ENCODE results near the gene CD27. TPM values are rescaled to one million over a fixed set of nuclear protein-coding genes. Genes with fewer than 3 reads are reported as not detected.

CD27 gene
- total and polyA plus RNA-seq, 2 experiments from 2014 or later: 0.53 TPM; not detected in 1

- no peak overlapping the region for H3K4me3 Mint-ChIP-seq
- H3K27me3 Mint-ChIP-seq (ENCODE audit: insufficient read depth, low read depth, poor library complexity): no peaks in the 10 kb centered on the region
- H3K9me3 Mint-ChIP-seq: no peaks in the 10 kb centered on the region
- DNase-seq (ENCODE audit: low spot score): no peak
- TF ChIP-seq NANOG (IDR thresholded peaks at IDR 0.05; ENCODE audit: borderline replicate concordance): no peak
- Histone ChIP-seq H4K20me1 (replicated peaks; ENCODE audit: insufficient read depth) (no peaks in the 10 kb centered on the region), H3K79me2 (replicated peaks; ENCODE audit: insufficient read depth) (no peaks in the 10 kb centered on the region), H3K4me3 (no peak overlapping the region), H3K27me3 (ENCODE audit: insufficient read depth) (no peaks in the 10 kb centered on the region), H3K27ac (ENCODE audit: low read depth) (no peak overlapping the region), H3K4me1 (ENCODE audit: insufficient read depth) (peaks cover 15% of the 10 kb centered on the region), H3F3A (replicated peaks; ENCODE audit: low read depth) (peaks cover 8% of the 10 kb centered on the region; the same call in 1 of the 2 replicates), H3K36me3 (ENCODE audit: insufficient read depth) (no peaks in the 10 kb centered on the region), H3K4me2 (no peak overlapping the region), H2AFZ (peak overlapping the region; percentile 61; the same call in 1 of the 2 replicates), H3K9me2 (ENCODE audit: insufficient read depth) (no peaks in the 10 kb centered on the region)
- H3K27ac Mint-ChIP-seq: peak overlapping the region; percentile 51; the same call in 1 of the 2 replicates
- H3K36me3 Mint-ChIP-seq (ENCODE audit: low read depth): no peaks in the 10 kb centered on the region
- no peak for ATAC-seq
- peaks cover 30% of the 10 kb centered on the region for H3K4me1 Mint-ChIP-seq
Measured at GRCh38 chr12:6430124-6430989, 14.4 kb upstream of the CD27 start.

GRCh38 chr12:6432991-6433390 is 11.8 kb upstream of the CD27 start:
- no peaks in the 10 kb centered on the region for H3K9me3 Mint-ChIP-seq
- H3K79me2 ChIP-seq (replicated peaks; ENCODE audit: insufficient read depth): no peaks in the 10 kb centered on the region
- H3K27ac Mint-ChIP-seq: no peak overlapping the region
- peaks cover 30% of the 10 kb centered on the region for H3K4me1 Mint-ChIP-seq
- H3K36me3 Mint-ChIP-seq (ENCODE audit: low read depth): no peaks in the 10 kb centered on the region
- no peak overlapping the region for H3K4me3 Mint-ChIP-seq
- ATAC-seq (no peak), DNase-seq (ENCODE audit: low spot score) (no peak)
- no peaks in the 10 kb centered on the region for H4K20me1 ChIP-seq (replicated peaks; ENCODE audit: insufficient read depth)
- no peaks in the 10 kb centered on the region for H3K9me2 ChIP-seq (ENCODE audit: insufficient read depth)
- H3K4me1 ChIP-seq (ENCODE audit: insufficient read depth): peaks cover 15% of the 10 kb centered on the region
- H3K4me2 ChIP-seq: no peak overlapping the region
- no peak overlapping the region for H2AFZ ChIP-seq
- H3K27me3 Mint-ChIP-seq (ENCODE audit: insufficient read depth, low read depth, poor library complexity): no peaks in the 10 kb centered on the region
- H3K4me3 ChIP-seq: no peak overlapping the region
- H3K27ac ChIP-seq (ENCODE audit: low read depth): no peak overlapping the region
- no peaks in the 10 kb centered on the region for H3K36me3 ChIP-seq (ENCODE audit: insufficient read depth)
- peaks cover 8% of the 10 kb centered on the region; the same call in 1 of the 2 replicates for H3F3A ChIP-seq (replicated peaks; ENCODE audit: low read depth)
- H3K27me3 ChIP-seq (ENCODE audit: insufficient read depth): no peaks in the 10 kb centered on the region
- TF ChIP-seq JUNB (IDR thresholded peaks at IDR 0.05; ENCODE audit: unreplicated experiment): no peak
- TF ChIP-seq ZNF331 (CRISPR knock-in tag; IDR thresholded peaks at IDR 0.05; ENCODE audit: low read depth): no peak
- TF ChIP-seq CREB1 (CRISPR knock-in tag; IDR thresholded peaks at IDR 0.05; ENCODE audit: low read depth): no peak
- no peak for TF ChIP-seq ZNF114 (CRISPR knock-in tag; IDR thresholded peaks at IDR 0.05)
- TF ChIP-seq CTCF (conservative IDR thresholded peaks at IDR 0.05; ENCODE audit: low read depth in 2 of 2): no peak
- no peak for TF ChIP-seq EZH2phosphoT487 (IDR thresholded peaks at IDR 0.05; ENCODE audit: unreplicated experiment)
- no peak for TF ChIP-seq EZH2 (IDR thresholded peaks at IDR 0.05; ENCODE audit: low read depth, unreplicated experiment)
- no peak for TF ChIP-seq REST (IDR thresholded peaks at IDR 0.05; ENCODE audit: unreplicated experiment)
- no peak for TF ChIP-seq STAT1 (IDR thresholded peaks at IDR 0.05; ENCODE audit: unreplicated experiment)
- no peak for TF ChIP-seq NANOG (IDR thresholded peaks at IDR 0.05; ENCODE audit: borderline replicate concordance)
- TF ChIP-seq ETS1 (IDR thresholded peaks at IDR 0.05): no peak
